ENCODE measurements around the gene PRRC2A. TPM values are rescaled to one million over a fixed set of nuclear protein-coding genes. Genes with fewer than 3 reads are reported as not detected.
A peak's percentile ranks its signal among the peaks of the same experiment; 100 is the strongest.

The PRRC2A gene
- total RNA-seq, 1 experiment from 2014 or later = 383 TPM

DNA sequence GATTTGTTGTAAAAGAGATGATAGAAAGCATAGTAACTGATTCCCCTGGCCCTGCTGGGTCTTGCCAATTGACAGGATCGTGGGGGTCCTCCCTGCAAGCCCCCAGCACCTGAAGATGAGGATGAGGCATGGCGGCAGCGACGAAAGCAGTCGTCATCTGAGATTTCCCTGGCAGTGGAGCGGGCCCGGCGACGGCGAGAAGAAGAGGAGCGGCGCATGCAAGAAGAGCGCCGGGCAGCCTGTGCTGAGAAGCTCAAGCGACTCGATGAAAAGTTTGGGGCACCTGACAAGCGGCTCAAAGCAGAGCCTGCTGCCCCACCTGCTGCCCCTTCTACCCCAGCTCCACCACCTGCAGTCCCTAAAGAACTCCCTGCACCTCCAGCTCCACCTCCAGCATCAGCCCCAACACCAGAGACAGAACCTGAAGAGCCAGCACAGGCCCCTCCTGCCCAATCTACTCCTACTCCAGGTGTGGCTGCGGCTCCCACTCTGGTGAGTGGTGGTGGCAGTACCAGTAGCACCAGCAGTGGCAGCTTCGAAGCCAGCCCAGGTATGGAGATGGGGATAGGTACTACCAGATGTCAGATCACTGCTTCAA is 7.3 kb downstream of the PRRC2A start:
- Histone ChIP-seq H2BK5ac (ENCODE audit: insufficient read length, low read length) (no peak overlapping the region), H3K4me1 (ENCODE audit: insufficient read depth, low read length) (no peaks in the 10 kb centered on the region), H3K27me3 (ENCODE audit: insufficient read depth, low read length) (no peaks in the 10 kb centered on the region), H4K8ac (replicated peaks; ENCODE audit: insufficient read length, low read depth, low read length) (no peak overlapping the region), H4K20me1 (ENCODE audit: control insufficient read depth, insufficient read depth, insufficient read length) (no peaks in the 10 kb centered on the region), H3K79me1 (ENCODE audit: insufficient read depth, low read depth, low read length, poor library complexity, severe bottlenecking) (peaks cover 3% of the 10 kb centered on the region), H2BK12ac (ENCODE audit: insufficient read length, low read depth, low read length) (no peak overlapping the region), H4K91ac (ENCODE audit: insufficient read length, low read depth, low read length) (no peak overlapping the region), H3K18ac (ENCODE audit: insufficient read length, low read depth, low read length) (no peak overlapping the region), H3K23ac (ENCODE audit: insufficient read length, low read depth, low read length) (no peak overlapping the region), H2AFZ (ENCODE audit: low read length) (no peak overlapping the region), H3K56ac (ENCODE audit: insufficient read length, low read depth, low read length) (no peak overlapping the region), H3K9me3 (ENCODE audit: control insufficient read depth, low read depth, low read length) (no peaks in the 10 kb centered on the region), H3T11ph (ENCODE audit: low read length) (no peak overlapping the region), H2BK15ac (ENCODE audit: low read depth, low read length) (no peak overlapping the region), H3K23me2 (ENCODE audit: insufficient read length, low read depth, low read length, poor library complexity, severe bottlenecking) (no peaks in the 10 kb centered on the region), H2BK120ac (ENCODE audit: low read depth, low read length, poor library complexity, severe bottlenecking) (no peak overlapping the region), H3K4me2 (ENCODE audit: insufficient read depth, insufficient read length, low read length) (no peak overlapping the region), H3K14ac (ENCODE audit: insufficient read depth, low read length) (no peak overlapping the region), H3K27ac (ENCODE audit: insufficient read length, low read depth, low read length) (no peak overlapping the region), H3K79me2 (ENCODE audit: insufficient read depth, low read length) (peaks cover 3% of the 10 kb centered on the region; the same call in 1 of the 2 replicates), H3K4ac (ENCODE audit: low read depth, low read length) (no peak overlapping the region), H2AK5ac (ENCODE audit: insufficient read length, low read length) (no peak overlapping the region), H3K9ac (ENCODE audit: extremely low read depth, insufficient read length, low read length) (no peak overlapping the region), H2BK20ac (ENCODE audit: low read depth, low read length, poor library complexity, severe bottlenecking) (no peak overlapping the region), H4K5ac (ENCODE audit: insufficient read length, low read depth, low read length) (no peak overlapping the region)
- no peak overlapping the region; a peak in 1 of 5 replicates for H3K4me3 Mint-ChIP-seq
- TF ChIP-seq, protein P1, sequence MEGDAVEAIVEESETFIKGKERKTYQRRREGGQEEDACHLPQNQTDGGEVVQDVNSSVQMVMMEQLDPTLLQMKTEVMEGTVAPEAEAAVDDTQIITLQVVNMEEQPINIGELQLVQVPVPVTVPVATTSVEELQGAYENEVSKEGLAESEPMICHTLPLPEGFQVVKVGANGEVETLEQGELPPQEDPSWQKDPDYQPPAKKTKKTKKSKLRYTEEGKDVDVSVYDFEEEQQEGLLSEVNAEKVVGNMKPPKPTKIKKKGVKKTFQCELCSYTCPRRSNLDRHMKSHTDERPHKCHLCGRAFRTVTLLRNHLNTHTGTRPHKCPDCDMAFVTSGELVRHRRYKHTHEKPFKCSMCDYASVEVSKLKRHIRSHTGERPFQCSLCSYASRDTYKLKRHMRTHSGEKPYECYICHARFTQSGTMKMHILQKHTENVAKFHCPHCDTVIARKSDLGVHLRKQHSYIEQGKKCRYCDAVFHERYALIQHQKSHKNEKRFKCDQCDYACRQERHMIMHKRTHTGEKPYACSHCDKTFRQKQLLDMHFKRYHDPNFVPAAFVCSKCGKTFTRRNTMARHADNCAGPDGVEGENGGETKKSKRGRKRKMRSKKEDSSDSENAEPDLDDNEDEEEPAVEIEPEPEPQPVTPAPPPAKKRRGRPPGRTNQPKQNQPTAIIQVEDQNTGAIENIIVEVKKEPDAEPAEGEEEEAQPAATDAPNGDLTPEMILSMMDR (conservative IDR thresholded peaks at IDR 0.05) = no peak
- no peaks in the 10 kb centered on the region for H3K9me3 Mint-ChIP-seq
- no CpG with 5 or more reads among the region's 19 CpGs for WGBS (ENCODE audit: extremely low coverage, insufficient read length, low lambda C conversion rate)
- H3K27ac Mint-ChIP-seq = peak overlapping the region; percentile 37 to 68 (median 41); a peak in 3 of 7 replicates
- DNase-seq = no peak
- no peaks in the 10 kb centered on the region; the same call in 1 of the 2 replicates for H3K27me3 Mint-ChIP-seq (ENCODE audit: low read depth)
- peaks cover 87 to 100% (median 99%) of the 10 kb centered on the region in 3 experiments for H3K36me3 Mint-ChIP-seq (ENCODE audit: insufficient read depth in 1 of 3, low read depth in 3 of 3)
- peaks cover under 1 to 5% of the 10 kb centered on the region in 2 experiments for H3K4me1 Mint-ChIP-seq

Measured in H9 (cell line).